CD14-positive monocyte (primary cell): ENCODE data around the gene ANTXR1. TPM values are rescaled to one million over a fixed set of nuclear protein-coding genes. Genes with fewer than 3 reads are reported as not detected.

Source experiments
- DNase-seq, 3 donors: peaks; one replicate each; pipeline ENCODE4 v3.0.0-alpha.2; 2011 to 2022
- H2AFZ ChIP-seq: 2 replicates; pipeline ENCODE4 v1.6.0; 2012; ENCODE audit warnings: mild to moderate bottlenecking, low read depth, low read length, inconsistent platforms; ENCODE audit not compliant: insufficient read depth, poor library complexity, severe bottlenecking
- H3K27ac ChIP-seq, 2 donors: 1 replicate in 1 of 2; 2 replicates in 1 of 2; pipeline ENCODE4 v1.5.1; 2012 to 2013; ENCODE audit warnings: low read length in 2 of 2, control low read depth in 1 of 2, inconsistent platforms in 1 of 2, low read depth in 1 of 2, mild to moderate bottlenecking in 1 of 2
- H3K27me3 ChIP-seq, 2 donors: one replicate each; pipeline versions ENCODE4 v1.6.0 to v1.6.1; 2011 to 2013; ENCODE audit warnings: low read length in 2 of 2; ENCODE audit not compliant: control insufficient read depth in 2 of 2, insufficient read depth in 2 of 2
- H3K36me3 ChIP-seq, 2 donors: replicated peaks in 1 of 2; 1 replicate in 1 of 2; 2 replicates in 1 of 2; pipeline versions ENCODE4 v1.5.1 to v1.6.1; 2012 to 2013; ENCODE audit warnings: low read length in 2 of 2, control low read depth in 1 of 2, inconsistent platforms in 1 of 2, mild to moderate bottlenecking in 1 of 2; ENCODE audit not compliant: insufficient read depth in 2 of 2, control insufficient read depth in 1 of 2
- H3K4me1 ChIP-seq, 2 donors: 1 replicate in 1 of 2; 2 replicates in 1 of 2; pipeline versions ENCODE4 v1.5.1 to v1.6.1; 2012 to 2013; ENCODE audit warnings: low read length in 2 of 2, control low read depth in 1 of 2, inconsistent platforms in 1 of 2, mild to moderate bottlenecking in 1 of 2, moderate library complexity in 1 of 2; ENCODE audit not compliant: insufficient read depth in 2 of 2, control insufficient read depth in 1 of 2
- H3K4me2 ChIP-seq: replicated peaks from 2 replicates; pipeline ENCODE3; 2012; ENCODE audit warnings: low read length, moderate library complexity, mild to moderate bottlenecking; ENCODE audit not compliant: poor library complexity, severe bottlenecking; ENCODE audit errors: extremely low read depth
- H3K4me3 ChIP-seq, 3 experiments: fragments of 200-600 bp in 1 of 3; sonication (generic) in 1 of 3; replicated peaks in 1 of 3; 1 replicate in 2 of 3; 2 replicates in 1 of 3; pipeline ENCODE4 v1.5.1; 2011 to 2013; ENCODE audit warnings: low read length in 3 of 3, mild to moderate bottlenecking in 3 of 3, control low read depth in 2 of 3, low read depth in 2 of 3, inconsistent platforms in 1 of 3, moderate library complexity in 1 of 3
- H3K79me2 ChIP-seq: 2 replicates; pipeline ENCODE4 v1.6.0; 2012; ENCODE audit warnings: mild to moderate bottlenecking, control low read depth, inconsistent platforms, low read length, moderate library complexity; ENCODE audit not compliant: insufficient read depth
- H3K9ac ChIP-seq: 2 replicates; pipeline ENCODE4 v1.6.0; 2017; ENCODE audit warnings: low read length, mild to moderate bottlenecking; ENCODE audit not compliant: insufficient read depth, poor library complexity, severe bottlenecking
- H3K9me3 ChIP-seq, 2 donors: replicated peaks in 1 of 2; 1 replicate in 1 of 2; 2 replicates in 1 of 2; pipeline versions ENCODE4 v1.5.1 to v1.6.1; 2012 to 2013; ENCODE audit warnings: low read length in 2 of 2, control low read depth in 1 of 2; ENCODE audit not compliant: control insufficient read depth in 1 of 2, insufficient read depth in 1 of 2
- H4K20me1 ChIP-seq: 2 replicates; pipeline ENCODE4 v1.6.0; 2012; ENCODE audit warnings: mild to moderate bottlenecking, low read length, control low read depth, moderate library complexity; ENCODE audit not compliant: insufficient read depth
- H3K27ac Mint-ChIP-seq, 7 donors: one replicate each; pipeline ENCODE4 v1.8.0; 2020; ENCODE audit warnings: mild to moderate bottlenecking in 7 of 7, mixed read lengths in 7 of 7, moderate library complexity in 6 of 7, inconsistent platforms in 2 of 7
- H3K27me3 Mint-ChIP-seq, 3 donors: one replicate each; pipeline ENCODE4 v1.8.0; 2021 to 2022; ENCODE audit warnings: low read depth in 3 of 3, mild to moderate bottlenecking in 3 of 3, mixed read lengths in 3 of 3, moderate library complexity in 3 of 3, inconsistent platforms in 1 of 3
- H3K36me3 Mint-ChIP-seq, 2 donors: one replicate each; pipeline ENCODE4 v1.8.0; 2020; ENCODE audit warnings: mixed read lengths in 2 of 2, inconsistent platforms in 1 of 2, mild to moderate bottlenecking in 1 of 2
- H3K4me1 Mint-ChIP-seq: one replicate; pipeline ENCODE4 v1.8.0; 2020; ENCODE audit warnings: mild to moderate bottlenecking, mixed read lengths
- H3K4me3 Mint-ChIP-seq, 2 donors: one replicate each; pipeline ENCODE4 v1.8.0; 2020; ENCODE audit warnings: mild to moderate bottlenecking in 2 of 2, mixed read lengths in 2 of 2, moderate library complexity in 1 of 2
- H3K9me3 Mint-ChIP-seq, 7 donors: one replicate each; pipeline ENCODE4 v1.8.0; 2020 to 2022; ENCODE audit warnings: mixed read lengths in 7 of 7, mild to moderate bottlenecking in 6 of 7, moderate library complexity in 6 of 7, inconsistent platforms in 2 of 7
- CTCF ChIP-seq: fragments of 200-600 bp; IDR thresholded peaks from one replicate; pipeline ENCODE4 v1.8.0; 2022; ENCODE audit warnings: antibody characterized with exemption, mild to moderate bottlenecking
- WGBS: methylation state at CpG from one replicate; pipeline ENCODE4 v1.1.5; 2013; ENCODE audit warnings: missing lambda C conversion rate; ENCODE audit not compliant: insufficient coverage; 5-methylcytosine and 5-hydroxymethylcytosine counted together
- intact Hi-C, 2 donors: fragments of 100-400 bp; cut with micrococcal nuclease; formaldehyde crosslinking; loops; one replicate each; pipeline versions ENCODE4 v1.15.0 to v1.15.1; 2023
- polyA plus RNA-seq, 3 donors: library from polyadenylated mRNA; depleted of rRNA in 1 of 3; unstranded in 2 of 3; stranded (reverse) in 1 of 3; fragments of 300-500 nt in 2 of 3; fragments of >200 nt in 1 of 3; fragmentation: Illumina TruSeq in 2 of 3; gene quantifications; 1 replicate in 2 of 3; 2 replicates in 1 of 3; pipeline ENCODE4 v1.2.3, GENCODE V29; 2012 to 2021

ANTXR1 gene
- polyA plus RNA-seq, 3 donors, result not detected

GRCh38 chr2:69208023-69208595 lies 195.1 kb downstream of the ANTXR1 start:
- no peaks in the 10 kb centered on the region for H3K36me3 ChIP-seq
- no CpG with 5 or more reads among the region's 1 CpG for WGBS
- H3K9me3 ChIP-seq, result no peaks in the 10 kb centered on the region
- no peaks in the 10 kb centered on the region for H3K27me3 ChIP-seq
- DNase-seq, result no peak
- H3K36me3 Mint-ChIP-seq, result no peaks in the 10 kb centered on the region
- peaks cover 6 to 8% of the 10 kb centered on the region in 2 donors for H3K4me1 ChIP-seq
- peaks cover 0 to 4% (median 0%) of the 10 kb centered on the region in 3 donors for H3K27me3 Mint-ChIP-seq
- peak; percentile 16 for TF ChIP-seq CTCF
- no peak overlapping the region for H3K4me2 ChIP-seq
- no peak overlapping the region for H3K9ac ChIP-seq
- intact Hi-C loops, result loop anchor here in 1 of 2 donors (10.0 kb wide), 1 partner anchor 113 kb away; no protein-coding TSS in a partner anchor
- no peak overlapping the region for H3K4me3 Mint-ChIP-seq
- no peak overlapping the region for H3K4me3 ChIP-seq
- H3K4me1 Mint-ChIP-seq, result peaks cover 4% of the 10 kb centered on the region
- H3K27ac Mint-ChIP-seq, result no peak overlapping the region
- H4K20me1 ChIP-seq, result no peaks in the 10 kb centered on the region
- no peak overlapping the region for H3K27ac ChIP-seq
- H3K79me2 ChIP-seq, result no peaks in the 10 kb centered on the region
- H2AFZ ChIP-seq, result no peak overlapping the region
- H3K9me3 Mint-ChIP-seq, result peaks cover 0 to 5% (median 0%) of the 10 kb centered on the region in 7 donors

GRCh38 chr2:69209482-69209881 lies 196.5 kb downstream of the ANTXR1 start:
- no peak overlapping the region for H3K27ac Mint-ChIP-seq
- intact Hi-C loops, result loop anchor here in 1 of 2 donors (10.0 kb wide), 1 partner anchor 115 kb away; no protein-coding TSS in a partner anchor
- no peaks in the 10 kb centered on the region for H3K36me3 ChIP-seq
- no peak overlapping the region for H3K4me2 ChIP-seq
- no peak for DNase-seq
- peaks cover 0 to 4% (median 0%) of the 10 kb centered on the region in 3 donors for H3K27me3 Mint-ChIP-seq
- no peak for TF ChIP-seq CTCF
- H3K27me3 ChIP-seq, result no peaks in the 10 kb centered on the region
- H3K9me3 Mint-ChIP-seq, result peaks cover 0 to 5% (median 0%) of the 10 kb centered on the region in 7 donors
- H2AFZ ChIP-seq, result no peak overlapping the region
- 100% methylated on average over 3 of the region's 3 CpGs for WGBS
- H3K4me1 ChIP-seq, result peaks cover 2% of the 10 kb centered on the region in 2 donors
- H3K4me1 Mint-ChIP-seq, result peaks cover 4% of the 10 kb centered on the region
- no peak overlapping the region for H3K4me3 ChIP-seq
- no peak overlapping the region for H3K4me3 Mint-ChIP-seq
- no peak overlapping the region for H3K27ac ChIP-seq
- no peaks in the 10 kb centered on the region for H4K20me1 ChIP-seq
- H3K36me3 Mint-ChIP-seq, result no peaks in the 10 kb centered on the region
- H3K9ac ChIP-seq, result no peak overlapping the region
- no peaks in the 10 kb centered on the region for H3K9me3 ChIP-seq
- no peaks in the 10 kb centered on the region for H3K79me2 ChIP-seq
